Hepatic stellate cell (primary cell): ENCODE data around the gene CLDN7.
A peak's percentile ranks its signal among the peaks of the same experiment; 100 is the strongest.

Experiments
- DNase-seq: peaks from one replicate; pipeline ENCODE4 v3.0.0; 2011; ENCODE audit warnings: low spot score

Gene CLDN7, protein sequence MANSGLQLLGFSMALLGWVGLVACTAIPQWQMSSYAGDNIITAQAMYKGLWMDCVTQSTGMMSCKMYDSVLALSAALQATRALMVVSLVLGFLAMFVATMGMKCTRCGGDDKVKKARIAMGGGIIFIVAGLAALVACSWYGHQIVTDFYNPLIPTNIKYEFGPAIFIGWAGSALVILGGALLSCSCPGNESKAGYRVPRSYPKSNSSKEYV

DNA sequence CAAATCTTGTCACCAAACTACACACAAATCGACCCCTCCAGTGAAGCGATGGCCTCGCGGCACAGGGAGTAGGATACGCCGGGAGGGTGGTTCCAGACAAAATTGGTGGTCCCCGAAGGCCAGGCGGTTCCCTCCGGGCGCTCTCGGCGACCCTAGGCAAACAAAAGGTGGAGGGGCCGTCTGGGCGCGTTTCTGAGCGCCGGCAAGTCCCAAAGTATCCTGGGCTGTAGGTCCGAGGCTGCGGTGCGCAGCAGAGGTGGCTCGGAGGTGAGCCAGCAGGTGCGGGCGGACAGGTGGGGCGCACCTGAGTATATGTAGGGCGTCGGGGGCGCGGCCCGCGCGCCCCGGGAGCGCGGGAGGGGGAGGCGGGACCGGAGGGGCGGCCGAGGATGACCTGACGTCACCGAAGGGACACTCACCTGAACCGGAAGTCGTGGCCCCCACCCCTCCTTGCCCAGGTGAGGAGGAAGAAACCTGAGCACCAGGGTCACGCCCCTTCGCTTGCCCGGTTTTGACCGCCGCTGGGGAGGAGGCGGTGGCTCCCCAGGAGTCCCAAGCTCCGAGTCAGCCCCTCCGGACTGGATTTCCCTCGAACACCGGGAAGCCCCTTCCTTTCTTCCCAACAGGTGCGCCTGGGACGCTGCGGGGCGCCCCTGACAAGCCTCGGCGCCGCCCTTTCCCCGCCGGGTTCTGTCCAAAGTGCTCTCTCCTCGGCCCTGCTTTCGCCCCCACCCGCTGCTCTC is at the start of gene CLDN7:
CLDN7 (minus strand) TSS at position 287 of the 743 bp plus-strand sequence. CDS start 435 bp downstream, outside the sequence.
- DNase-seq = no peak

DNA sequence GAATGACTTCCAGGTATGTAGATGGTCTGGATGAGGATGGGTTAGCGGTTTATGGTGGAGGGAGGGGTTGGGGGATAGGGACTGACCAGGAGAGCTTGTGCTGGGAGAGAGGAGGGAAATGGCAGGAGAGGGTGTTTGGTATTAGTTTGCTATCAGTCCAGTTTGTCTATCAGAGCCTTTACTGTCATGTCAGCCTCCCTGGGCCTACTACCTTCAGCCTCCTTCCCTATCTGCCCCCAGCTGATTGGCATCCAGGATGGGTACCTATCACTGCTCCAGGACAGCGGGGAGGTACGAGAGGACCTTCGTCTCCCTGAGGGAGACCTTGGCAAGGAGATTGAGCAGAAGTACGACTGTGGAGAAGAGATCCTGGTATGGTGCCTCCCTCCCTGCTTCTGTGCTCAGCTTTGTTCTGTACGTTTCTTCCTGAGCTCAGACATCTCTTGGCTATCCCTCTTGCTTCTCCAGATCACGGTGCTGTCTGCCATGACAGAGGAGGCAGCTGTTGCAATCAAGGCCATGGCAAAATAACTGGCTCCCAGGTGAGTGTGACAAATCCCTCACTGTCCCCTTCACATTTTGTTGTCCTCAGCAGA is 48.9 kb upstream of the CLDN7 start:
- no peak for DNase-seq

DNA sequence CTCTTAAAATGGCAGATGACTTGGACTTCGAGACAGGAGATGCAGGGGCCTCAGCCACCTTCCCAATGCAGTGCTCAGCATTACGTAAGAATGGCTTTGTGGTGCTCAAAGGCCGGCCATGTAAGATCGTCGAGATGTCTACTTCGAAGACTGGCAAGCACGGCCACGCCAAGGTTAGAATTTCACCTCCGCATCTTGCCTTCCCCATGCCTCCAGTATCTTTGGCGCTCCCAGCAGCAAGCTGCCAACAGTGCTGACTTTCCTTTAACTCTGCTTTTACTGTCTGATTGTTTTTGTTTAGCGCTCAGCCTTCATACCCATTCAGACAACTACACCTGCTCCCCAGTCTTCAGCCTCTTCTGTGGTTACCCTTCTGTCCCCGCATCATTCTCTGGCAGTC is 47.4 kb upstream of the CLDN7 start:
- DNase-seq = no peak

DNA sequence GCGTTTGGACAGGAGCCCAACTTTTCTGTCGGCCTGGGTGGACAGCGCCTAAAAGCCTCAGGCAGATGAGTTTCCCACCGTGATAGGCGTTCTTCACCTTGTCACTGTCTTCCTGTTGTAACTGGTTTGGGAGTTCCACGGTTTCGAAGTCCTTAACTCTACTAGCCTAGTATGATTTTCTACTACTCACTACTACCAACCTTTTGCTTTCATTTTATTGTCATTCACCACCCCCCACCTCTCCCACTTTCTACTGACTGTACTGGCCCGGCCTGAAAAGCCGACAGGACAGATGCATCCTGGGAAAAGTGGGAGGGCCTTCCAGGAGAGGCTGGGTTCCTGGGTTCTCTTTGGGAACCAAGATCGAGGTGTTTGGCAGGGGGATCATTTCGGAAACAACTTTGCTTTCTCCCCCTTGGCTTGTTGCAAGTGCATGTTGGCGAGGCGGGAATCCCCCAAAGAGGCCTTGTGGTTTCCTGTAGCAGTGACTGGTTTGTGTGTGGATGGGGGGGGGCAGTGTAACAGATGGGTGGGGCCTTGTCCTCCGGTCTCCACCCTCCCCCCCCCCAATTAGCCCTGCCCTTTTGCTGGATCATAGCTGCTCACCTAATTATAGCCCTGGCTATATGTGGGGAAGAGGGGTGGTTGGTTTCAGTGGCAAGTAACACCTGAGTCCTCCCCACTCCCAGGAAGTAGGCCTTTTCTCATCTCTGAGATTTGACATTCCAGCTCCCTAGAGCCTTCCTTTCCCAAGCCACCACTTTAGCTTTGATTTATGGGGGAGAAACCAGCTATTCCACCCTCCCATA is 46.6 kb upstream of the CLDN7 start:
- DNase-seq = peak; percentile 92

DNA sequence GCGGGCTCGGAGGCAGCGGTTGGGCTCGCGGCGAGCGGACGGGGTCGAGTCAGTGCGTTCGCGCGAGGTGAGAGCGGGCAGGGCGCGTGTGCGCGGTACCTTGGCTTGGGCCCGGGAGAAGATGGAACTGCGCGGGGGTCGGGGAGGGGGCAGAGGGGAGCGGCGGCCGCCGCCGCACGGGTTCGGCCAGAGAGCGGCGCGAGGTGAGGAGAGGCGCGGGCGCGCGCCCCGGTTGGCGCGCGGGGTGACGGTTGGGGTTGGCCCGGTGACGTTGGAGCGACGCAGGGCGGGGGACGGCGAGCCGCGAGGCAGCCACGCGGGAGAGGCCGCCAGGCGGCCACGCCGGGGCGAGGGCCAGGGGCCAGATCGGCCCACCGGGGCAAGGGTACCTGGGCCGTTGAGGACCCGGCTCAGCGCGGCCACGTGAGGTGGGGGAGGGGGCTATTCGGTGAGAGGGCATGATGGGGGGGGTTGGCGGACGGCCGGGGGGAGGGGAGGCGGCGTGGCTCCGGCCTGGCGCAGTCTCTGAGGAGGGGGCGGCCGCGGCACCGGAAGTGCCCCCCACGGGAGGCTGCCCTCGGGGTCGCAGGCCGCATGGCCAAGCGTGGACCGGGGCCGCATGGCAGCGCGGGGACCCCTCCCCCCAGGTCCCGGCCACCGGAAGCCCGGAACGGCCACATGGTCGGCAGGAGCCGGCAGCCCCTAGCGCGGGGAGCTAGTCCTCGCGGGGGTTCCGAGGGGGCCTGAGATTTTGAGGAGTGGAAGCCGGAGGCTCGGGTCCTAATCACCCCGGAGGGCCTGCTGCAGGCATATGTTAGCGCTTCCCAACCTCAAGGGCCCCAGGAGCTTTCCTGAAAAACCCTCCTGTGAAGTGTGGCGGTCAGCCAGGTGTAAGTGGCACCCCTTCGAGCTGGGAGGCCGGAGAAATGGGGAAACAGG is 45.7 kb upstream of the CLDN7 start:
- DNase-seq = no peak

DNA sequence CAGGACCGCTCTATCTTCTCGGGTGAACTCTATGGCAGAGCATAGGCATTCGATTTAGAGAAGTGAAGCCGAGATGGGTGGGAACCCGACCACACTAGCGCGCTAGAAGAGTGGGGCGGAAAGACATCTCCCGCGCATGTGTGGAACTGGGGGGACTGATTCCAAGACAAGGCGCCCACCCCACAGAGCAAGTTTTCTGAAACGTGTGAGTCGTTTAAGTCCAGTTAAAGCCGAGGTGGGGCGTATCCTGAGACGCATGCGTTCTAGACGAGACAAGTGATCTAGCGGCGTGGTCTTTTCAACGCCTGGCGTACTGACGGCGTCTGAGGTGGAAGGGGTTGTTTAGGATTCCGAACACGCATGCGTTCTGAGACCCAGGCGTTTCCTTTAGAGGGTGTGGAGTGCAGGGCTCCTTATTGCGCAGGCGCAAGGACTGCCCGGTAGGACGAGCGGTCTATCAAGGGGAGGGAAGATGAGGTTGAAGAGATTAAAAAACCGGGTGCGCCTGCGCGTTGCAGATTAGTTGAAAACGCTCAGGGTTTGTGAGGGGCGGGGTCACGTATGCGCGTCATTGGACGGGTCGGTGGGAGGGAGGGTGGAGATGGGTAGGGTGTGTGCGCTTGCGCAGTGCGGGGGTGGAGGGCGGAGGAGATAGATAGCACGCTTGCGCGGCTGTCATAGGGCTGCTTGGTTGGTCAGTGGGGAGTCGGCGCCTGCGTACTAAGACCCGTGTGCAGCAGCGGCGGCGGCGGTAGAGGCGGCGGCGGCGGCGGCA is 44.8 kb upstream of the CLDN7 start, which contains the start of gene EIF5A:
EIF5A (plus strand) TSS at position 718 of the 775 bp plus-strand sequence. CDS start 2,008 bp downstream, outside the sequence.
- DNase-seq = peak; percentile 100

DNA sequence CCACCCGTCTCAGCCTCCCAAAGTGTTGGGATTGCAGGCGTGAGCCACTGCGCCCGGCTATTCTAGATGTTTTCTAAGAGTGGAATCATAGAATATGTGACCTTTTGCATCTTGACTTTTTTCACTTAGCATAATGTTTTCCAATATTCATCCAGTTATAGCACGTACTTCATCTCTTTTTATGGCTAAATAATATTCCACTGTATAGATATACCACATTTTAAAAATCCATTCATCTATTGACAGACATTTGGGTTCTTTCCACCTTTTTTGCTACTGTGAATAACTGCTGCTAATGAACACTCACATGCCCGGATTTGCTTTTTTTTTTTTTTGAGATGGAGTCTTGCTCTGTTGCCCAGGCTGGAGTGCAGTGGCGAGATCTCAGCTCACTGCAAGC is 41.9 kb upstream of the CLDN7 start:
- DNase-seq = no peak

DNA sequence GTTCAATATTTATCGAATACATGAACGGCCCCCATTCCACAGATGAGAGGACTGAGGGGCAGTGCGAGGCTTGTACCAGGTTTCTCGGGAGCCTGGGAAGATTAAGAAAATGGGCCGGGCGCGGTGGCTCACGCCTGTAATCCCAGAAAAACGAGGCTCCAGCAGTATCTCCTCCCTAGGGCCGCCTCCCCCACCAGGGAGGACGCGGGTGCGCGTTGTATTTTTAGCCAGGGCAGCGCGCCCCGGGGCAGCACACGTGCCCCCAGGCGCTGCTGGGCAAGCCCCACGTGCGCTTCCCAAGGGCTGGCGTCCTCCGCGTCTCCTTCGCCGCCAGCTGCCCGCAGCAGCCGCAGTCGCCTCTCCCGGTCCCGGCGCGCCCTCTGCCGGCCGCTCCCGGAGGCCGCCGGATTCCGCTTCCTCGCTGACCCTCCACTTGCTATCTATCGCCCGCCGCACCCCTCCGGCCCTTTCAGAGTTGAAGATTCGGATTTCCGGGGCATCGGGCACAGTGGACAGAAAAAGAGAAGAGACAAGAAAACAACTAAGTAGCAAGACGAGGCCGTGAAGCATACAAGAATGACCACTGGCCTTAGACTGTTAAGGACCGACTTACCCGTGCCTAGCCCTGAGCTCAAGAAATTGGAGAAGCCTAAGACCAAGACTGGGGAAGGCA is 34.0 kb upstream of the CLDN7 start:
- DNase-seq = peak; percentile 89

DNA sequence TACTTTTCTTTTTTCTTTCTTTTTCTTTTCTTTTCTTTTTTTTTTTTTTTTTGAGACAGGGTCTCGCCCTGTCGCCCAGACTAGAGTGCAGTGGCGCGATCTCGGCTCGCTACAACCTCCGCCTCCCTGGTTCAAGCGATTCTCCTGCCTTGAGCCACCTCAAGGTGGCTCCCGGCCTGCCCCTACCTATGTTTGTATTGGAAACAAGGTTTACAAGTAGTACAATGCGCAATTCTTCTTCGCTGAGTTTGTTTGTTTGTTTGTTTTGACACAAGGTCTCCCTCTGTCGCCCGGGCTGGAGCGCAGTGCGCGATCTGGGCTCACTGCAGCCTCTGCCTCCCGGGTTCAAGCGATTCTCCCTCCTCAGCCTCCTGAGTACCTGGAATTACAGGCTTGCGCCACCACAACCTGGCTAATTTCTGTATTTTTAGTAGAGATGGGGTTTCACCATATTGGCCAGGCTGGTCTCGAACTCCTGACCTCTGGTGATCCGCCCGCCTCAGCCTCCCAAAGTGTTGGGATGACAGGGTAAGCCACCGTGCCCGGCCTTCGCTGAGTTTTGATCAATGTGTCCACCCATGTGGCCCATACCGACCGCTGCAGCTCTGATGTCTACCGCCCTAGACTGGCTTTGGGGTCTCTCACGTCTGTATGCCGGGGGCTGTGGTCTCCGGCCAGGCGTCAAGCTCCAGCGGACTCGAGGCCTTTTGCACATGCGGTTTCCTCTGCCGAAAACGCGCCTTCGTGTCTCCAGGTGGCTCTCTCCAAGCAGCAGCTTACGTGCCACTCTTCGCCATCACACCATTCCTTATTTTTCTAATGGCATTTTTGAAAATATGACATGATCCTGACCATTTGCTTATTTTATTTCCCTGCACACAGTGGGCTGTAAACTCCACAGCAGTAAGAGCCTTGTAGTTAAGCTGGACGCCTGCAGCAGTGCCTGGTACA is 33.2 kb upstream of the CLDN7 start:
- DNase-seq = no peak

DNA sequence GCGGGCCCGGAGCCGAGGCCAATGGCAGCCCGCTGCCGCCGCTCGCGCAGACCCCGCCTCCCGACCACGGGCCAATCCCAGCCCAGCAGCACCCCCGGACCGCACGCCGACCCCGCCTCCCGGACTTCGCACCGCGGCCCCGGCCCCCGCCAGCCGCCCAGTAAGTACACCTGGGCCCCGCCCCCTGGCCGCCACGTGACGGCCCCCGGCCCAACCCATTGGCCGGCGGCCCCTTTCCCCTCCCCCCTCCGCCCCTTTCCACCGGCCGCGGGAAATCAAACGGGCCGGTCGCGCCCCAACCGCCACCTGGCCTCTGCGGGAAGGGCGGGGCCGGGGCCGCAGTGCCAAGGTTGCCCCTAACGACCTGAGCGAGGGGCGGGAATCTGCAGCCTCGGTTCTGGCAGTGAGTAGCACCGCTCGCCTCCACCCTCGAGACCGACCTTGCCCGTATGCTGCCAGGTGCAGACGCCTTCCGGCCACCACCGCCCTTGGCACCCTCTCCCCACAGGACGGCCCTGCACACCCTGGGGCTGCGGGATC is 32.4 kb upstream of the CLDN7 start, which contains the start of gene YBX2:
YBX2 (minus strand) TSS at position 26 of the 540 bp plus-strand sequence. CDS start 139 bp downstream, outside the sequence.
- DNase-seq = peak; percentile 64

DNA sequence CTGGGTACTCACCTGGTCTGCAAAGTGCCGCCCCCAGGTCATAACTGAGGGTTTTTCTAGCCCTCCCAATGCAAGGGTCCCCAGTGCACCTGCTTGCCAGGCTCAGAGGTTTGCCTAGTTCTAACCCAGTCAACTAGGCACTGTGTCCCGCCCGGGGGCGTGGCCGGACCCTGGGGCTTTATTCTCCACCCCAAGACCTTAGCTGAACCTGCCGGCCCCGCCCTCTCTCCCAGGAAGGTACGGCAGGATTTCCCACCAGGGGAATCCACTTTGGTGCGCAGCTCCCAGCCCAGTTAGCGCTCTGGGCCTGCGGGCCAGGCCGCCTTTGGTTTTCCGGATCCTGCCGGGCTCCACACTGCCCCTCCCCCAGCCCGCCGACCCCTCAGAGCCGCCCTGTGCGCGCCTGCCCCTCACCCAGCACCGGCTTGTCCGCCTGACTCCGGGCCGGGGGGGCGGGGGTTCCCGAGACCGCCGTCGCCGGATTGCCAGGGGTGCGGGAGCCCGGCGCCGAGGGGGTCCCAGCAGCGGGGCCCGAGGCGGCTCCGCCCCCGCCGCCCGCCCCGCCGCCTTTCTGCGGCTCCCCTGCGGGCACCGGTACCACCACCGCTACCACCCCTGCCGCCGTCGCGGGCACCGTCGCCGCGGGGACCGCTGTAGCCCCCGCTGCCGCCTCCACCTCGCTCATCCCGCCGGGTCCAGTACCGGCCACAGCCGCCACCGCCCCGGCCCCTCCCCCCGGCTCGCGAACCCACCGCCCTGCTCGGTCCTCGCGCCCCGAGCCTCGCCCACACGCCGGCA is 31.7 kb upstream of the CLDN7 start:
- DNase-seq = no peak

DNA sequence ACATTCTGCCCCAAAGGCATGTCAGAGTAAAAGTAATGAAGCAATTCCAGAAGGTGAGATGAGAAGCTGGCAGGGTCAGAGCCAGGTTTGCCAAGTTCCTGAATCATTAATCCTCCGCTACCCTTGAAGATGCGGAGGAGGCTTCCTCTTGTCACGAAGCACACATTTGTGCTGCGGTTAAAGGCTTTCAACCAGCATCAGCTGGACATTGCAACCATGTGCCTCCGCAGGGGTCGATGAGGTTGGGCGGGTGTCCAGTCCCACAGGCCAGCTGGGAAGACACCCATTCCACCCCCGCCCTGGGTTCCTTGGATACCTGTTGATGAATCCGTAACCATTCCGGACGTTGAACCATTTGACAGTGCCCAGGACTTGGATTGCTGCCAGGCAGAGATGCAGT is 30.9 kb upstream of the CLDN7 start:
- no peak for DNase-seq

DNA sequence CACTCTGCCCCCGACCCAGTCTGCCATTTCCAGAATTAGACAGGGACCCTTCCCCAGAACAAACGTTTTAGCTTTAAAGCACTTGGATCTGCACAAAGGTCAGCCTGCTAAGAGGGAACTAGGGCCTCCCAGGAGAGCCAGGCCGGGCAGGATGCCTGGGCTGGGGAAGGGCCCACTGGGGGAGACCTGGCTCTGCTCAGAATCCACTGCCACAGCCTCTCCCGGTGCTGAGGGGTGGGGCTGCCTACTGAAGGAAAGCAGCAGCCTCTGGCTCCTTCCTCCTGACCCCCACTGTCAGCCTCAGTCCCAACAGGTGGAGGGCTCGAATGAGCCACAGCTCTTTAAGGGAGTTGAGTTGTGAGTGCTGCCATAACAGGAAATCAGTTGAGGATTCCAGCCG is 30.5 kb upstream of the CLDN7 start:
- no peak for DNase-seq

DNA sequence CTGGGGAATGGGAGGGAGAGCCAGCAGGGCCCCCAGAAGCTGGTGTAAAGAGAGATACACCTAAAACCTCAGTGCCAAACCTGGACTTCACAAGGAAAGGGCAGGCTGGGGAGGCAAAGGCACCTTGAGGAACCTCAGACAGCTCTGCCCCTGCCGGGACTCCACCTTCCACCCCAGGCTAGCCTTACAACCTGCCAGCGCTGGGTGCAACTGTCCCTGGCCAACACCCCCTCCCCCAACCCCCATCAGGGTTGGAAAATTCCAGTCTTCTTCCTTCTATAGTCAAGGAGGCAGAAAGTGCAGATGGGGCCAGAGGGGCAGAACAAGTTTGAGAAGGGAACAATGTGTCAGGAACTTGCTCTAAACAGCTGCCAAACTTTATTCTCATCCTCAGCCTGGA is 29.9 kb upstream of the CLDN7 start:
- DNase-seq = peak; percentile 1

DNA sequence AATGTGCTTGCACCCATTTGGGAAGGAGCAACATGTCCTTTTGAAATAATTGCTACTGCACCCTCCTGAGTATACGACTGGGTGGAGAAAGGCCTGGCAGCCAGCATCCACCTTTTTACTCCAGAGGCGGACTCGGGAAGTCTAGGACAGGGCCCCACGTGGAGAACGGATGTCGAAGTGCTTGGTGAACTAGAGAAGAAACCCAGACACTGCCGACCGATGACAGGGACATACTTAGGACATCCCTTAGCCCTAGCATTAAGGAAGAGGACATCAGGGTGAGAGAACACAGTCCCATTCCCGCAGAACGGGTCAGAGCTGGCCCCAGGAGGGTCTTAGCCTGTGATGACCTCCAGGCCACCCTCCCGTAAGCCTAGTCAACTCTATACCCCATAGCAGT is 28.4 kb upstream of the CLDN7 start:
- peak; percentile 10 for DNase-seq

DNA sequence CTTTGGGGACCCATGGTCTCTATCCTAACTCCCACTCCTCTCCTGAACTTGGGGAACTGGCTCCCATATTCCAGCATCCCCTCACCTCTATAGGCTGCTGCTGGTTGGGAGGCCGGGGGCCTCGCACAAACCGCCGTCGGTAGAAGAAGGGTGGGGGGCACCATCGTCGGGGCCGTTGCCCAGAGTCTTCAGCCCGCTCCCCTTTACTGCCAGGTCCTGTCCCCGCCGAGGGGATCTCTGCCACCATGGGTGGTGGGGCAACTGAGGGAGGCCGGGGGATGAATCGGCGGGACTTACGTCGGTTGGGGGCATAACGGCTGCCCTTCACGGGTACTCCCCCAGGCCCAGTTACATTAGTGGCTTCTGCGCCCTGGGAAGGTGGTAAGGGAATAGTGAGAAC is 27.9 kb upstream of the CLDN7 start:
- no peak for DNase-seq

DNA sequence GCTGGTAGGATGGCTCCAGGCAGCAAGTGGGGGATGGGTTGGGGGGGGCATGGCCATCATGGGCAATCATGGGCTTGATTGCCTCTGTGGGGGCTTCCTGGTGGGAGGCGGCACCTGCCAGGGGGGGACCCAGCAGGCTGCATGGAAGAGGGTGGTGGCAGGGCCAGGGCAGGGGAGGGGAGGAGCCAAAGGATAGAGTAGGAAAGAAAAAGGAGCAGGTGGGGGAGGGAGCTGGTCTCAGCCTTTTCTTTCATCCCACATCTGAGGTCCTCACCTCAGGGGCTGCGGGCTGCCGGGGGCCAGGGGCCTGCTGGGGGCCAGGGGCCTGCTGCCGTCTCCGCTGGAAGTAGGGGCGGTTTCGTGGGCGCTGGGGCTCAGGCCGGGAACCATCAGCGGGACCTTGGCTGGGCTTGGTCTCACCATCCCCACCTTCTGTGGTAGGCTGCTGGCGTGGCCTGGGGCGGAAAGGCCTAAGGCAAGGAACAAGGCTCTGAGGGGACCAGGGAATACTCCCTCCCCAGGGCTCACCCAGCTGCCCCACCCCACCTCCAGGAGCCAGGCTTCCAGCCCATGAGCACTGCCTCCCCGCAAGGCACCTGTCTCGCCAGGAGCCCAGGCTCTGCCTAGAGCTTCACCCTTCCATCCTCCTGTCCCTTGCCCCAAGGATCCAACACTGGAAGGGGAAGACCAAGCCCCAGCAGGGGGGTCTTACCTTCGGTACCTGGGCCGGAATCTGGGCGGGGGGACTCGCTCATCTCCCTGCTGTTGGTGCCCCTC is 27.2 kb upstream of the CLDN7 start:
- peak; percentile 3 for DNase-seq
